IPS-18c (cell line): ENCODE data around the gene SCARB2.

ENCODE experiments used
- H3K4me3 ChIP-seq: 2 replicates; pipeline ENCODE4 v1.7.0; 2013; ENCODE audit warnings: low read depth, mild to moderate bottlenecking, low read length, moderate library complexity; ENCODE audit not compliant: insufficient read depth
- H3K9me3 ChIP-seq: one replicate; pipeline ENCODE4 v1.6.1; 2013; ENCODE audit warnings: mild to moderate bottlenecking, low read length, moderate library complexity; ENCODE audit not compliant: control insufficient read depth, insufficient read depth

Gene SCARB2

DNA sequence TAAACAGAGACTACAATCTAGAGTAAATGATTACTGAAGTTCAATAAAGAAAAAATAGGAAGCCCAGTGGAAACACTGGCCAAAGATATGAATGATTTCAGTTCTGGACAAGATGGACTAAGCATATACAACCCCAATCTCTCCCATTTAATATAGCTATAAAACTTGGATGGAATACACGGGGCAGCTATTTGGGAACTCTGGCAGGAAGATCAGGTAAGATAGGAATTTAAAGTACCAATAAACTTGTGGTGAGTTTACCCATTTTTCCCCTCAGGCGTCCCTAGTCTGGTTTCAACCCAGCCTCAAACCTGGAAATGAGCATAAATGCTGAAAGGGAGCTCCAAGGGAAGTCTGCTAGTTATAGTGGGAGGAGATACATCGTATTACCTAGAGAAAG is 85.9 kb downstream of the SCARB2 start:
- no peak overlapping the region for H3K4me3 ChIP-seq
- no peaks in the 10 kb centered on the region for H3K9me3 ChIP-seq

- Histone ChIP-seq H3K4me3 (no peak overlapping the region), H3K9me3 (no peaks in the 10 kb centered on the region)
These were observed 87.8 kb downstream of the SCARB2 start for GRCh38 chr4:76125816-76126215.

GRCh38 chr4:76120199-76120598 is 93.4 kb downstream of the SCARB2 start:
- no peak overlapping the region for H3K4me3 ChIP-seq
- no peaks in the 10 kb centered on the region for H3K9me3 ChIP-seq

- no peak overlapping the region for H3K4me3 ChIP-seq
- no peaks in the 10 kb centered on the region for H3K9me3 ChIP-seq
These were observed 96.1 kb downstream of the SCARB2 start for GRCh38 chr4:76117536-76117935.

DNA sequence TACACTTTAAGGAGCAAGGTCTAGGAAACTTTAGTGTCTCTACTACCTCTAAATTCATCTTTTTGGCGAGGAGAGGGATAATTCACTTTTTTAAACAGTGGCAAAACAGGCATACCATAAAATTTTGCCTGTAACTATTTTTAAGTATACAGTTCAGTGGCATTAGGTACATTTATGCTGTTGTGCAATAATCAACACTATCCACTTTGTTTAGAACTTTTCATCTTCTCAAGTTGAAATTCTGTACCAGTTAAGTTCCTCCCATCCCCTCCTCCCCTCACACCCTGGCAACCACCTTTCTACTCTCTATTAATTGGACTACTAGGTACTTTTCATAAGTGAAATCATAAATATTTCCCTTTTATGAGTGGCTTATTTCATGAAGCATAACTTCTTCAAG is 96.8 kb downstream of the SCARB2 start:
- no peak overlapping the region for H3K4me3 ChIP-seq
- no peaks in the 10 kb centered on the region for H3K9me3 ChIP-seq
